Keratinocyte (primary cell): ENCODE data around the gene SYTL1. TPM values are rescaled to one million over a fixed set of nuclear protein-coding genes. Genes with fewer than 3 reads are reported as not detected.

Source experiments
- DNase-seq: peaks from one replicate; pipeline ENCODE4 v3.0.0-alpha.2; 2011; ENCODE audit warnings: low read depth, missing footprints, low spot score
- FAIRE-seq: peaks from 2 replicates; lab custom pipeline; 2011; peaks lifted over from hg19 to GRCh38; lab: Jason Lieb, UNC
- H2AFZ ChIP-seq: 2 replicates; pipeline ENCODE4 v1.6.0; 2012; ENCODE audit warnings: low read length, control low read depth, inconsistent platforms; ENCODE audit not compliant: control insufficient read depth
- H3K27ac ChIP-seq: 2 replicates; pipeline ENCODE4 v1.5.1; 2011; ENCODE audit warnings: low read length; ENCODE audit not compliant: control insufficient read depth, insufficient read depth
- H3K27me3 ChIP-seq: 3 replicates; pipeline ENCODE4 v1.6.0; 2011; ENCODE audit warnings: low read length; ENCODE audit not compliant: control insufficient read depth, insufficient read depth; ENCODE audit errors: extremely low read depth
- H3K36me3 ChIP-seq, 2 experiments: 2 replicates in 1 of 2; 3 replicates in 1 of 2; pipeline ENCODE4 v1.5.1; 2011; ENCODE audit warnings: low read length in 2 of 2, mild to moderate bottlenecking in 1 of 2; ENCODE audit not compliant: control insufficient read depth in 2 of 2, insufficient read depth in 2 of 2; ENCODE audit errors: extremely low read depth in 1 of 2
- H3K4me1 ChIP-seq: 3 replicates; pipeline ENCODE4 v1.5.1; 2011; ENCODE audit warnings: low read length; ENCODE audit not compliant: control insufficient read depth, insufficient read depth; ENCODE audit errors: extremely low read depth
- H3K4me2 ChIP-seq: 3 replicates; pipeline ENCODE4 v1.6.0; 2011; ENCODE audit warnings: low read depth, low read length; ENCODE audit not compliant: control insufficient read depth, insufficient read depth; ENCODE audit errors: extremely low read depth
- H3K4me3 ChIP-seq, 3 experiments: fragments of 200-600 bp in 1 of 3; sonication (generic) in 1 of 3; 2 replicates in 2 of 3; 3 replicates in 1 of 3; pipeline ENCODE4 v1.5.1; 2011 to 2016; ENCODE audit warnings: low read length in 3 of 3, mild to moderate bottlenecking in 3 of 3, control low read depth in 2 of 3, inconsistent platforms in 1 of 3, low read depth in 1 of 3, mixed read lengths in 1 of 3, mixed run types in 1 of 3, moderate library complexity in 1 of 3; ENCODE audit not compliant: control insufficient read depth in 2 of 3, insufficient read depth in 2 of 3; ENCODE audit errors: extremely low read depth in 1 of 3
- H3K79me2 ChIP-seq: 2 replicates; pipeline ENCODE4 v1.6.0; 2012; ENCODE audit warnings: low read length; ENCODE audit not compliant: control insufficient read depth, insufficient read depth
- H3K9ac ChIP-seq: 3 replicates; pipeline ENCODE4 v1.6.0; 2011; ENCODE audit warnings: low read length; ENCODE audit not compliant: control insufficient read depth, insufficient read depth; ENCODE audit errors: extremely low read depth
- H3K9me1 ChIP-seq: 3 replicates; pipeline ENCODE4 v1.6.0; 2011; ENCODE audit warnings: low read length; ENCODE audit not compliant: control insufficient read depth, insufficient read depth; ENCODE audit errors: extremely low read depth
- H3K9me3 ChIP-seq: 2 replicates; pipeline ENCODE4 v1.5.1; 2012; ENCODE audit warnings: low read depth, low read length; ENCODE audit not compliant: control insufficient read depth
- H4K20me1 ChIP-seq: 3 replicates; pipeline ENCODE4 v1.6.0; 2011; ENCODE audit warnings: low read length; ENCODE audit not compliant: control insufficient read depth, insufficient read depth; ENCODE audit errors: extremely low read depth
- CTCF ChIP-seq, 3 experiments: IDR thresholded peaks in 1 of 3; conservative IDR thresholded peaks in 1 of 3; optimal IDR thresholded peaks in 1 of 3; 2 replicates in 2 of 3; 3 replicates in 1 of 3; pipeline versions ENCODE3 to v1.5.1; 2011; ENCODE audit warnings: low read length in 3 of 3, mild to moderate bottlenecking in 3 of 3, moderate library complexity in 2 of 3, control low read depth in 1 of 3, inconsistent platforms in 1 of 3; ENCODE audit not compliant: insufficient read depth in 2 of 3; ENCODE audit errors: extremely low read depth in 1 of 3
- EZH2 ChIP-seq: IDR thresholded peaks from one replicate; pipeline ENCODE4 v1.6.1; 2012; ENCODE audit warnings: inconsistent platforms, mild to moderate bottlenecking, low read length, moderate library complexity
- dilution Hi-C: fragments of 300-500 bp; cut with MboI; formaldehyde crosslinking; loops from one replicate; pipeline ENCODE4 v1.7.0; 2020; ENCODE audit warnings: low sequenced_read_pairs; ENCODE audit not compliant: extremely low pct_ligation_motif_present
- polyA plus RNA-seq, 5 experiments: library from polyadenylated mRNA; depleted of rRNA in 3 of 5; stranded (reverse) in 3 of 5; stranded (forward) in 1 of 5; unstranded in 1 of 5; fragments of >200 nt; gene quantifications; 1 replicate in 1 of 5; 2 replicates in 3 of 5; 3 replicates in 1 of 5; pipeline versions ENCODE4 v1.2.1 to v1.2.3, GENCODE V29; 2011 to 2012; ENCODE audit warnings: missing spikeins in 2 of 5, low read depth in 1 of 5, low replicate concordance in 1 of 5

SYTL1 gene
- polyA plus RNA-seq, 1 donor (not counting 4 experiments of a cell fraction or from before 2014, with no cell fraction given), result 15.6 TPM

GRCh38 chr1:27356277-27356618 lies 14.4 kb downstream of the SYTL1 start:
- dilution Hi-C loops, result no loop called here
- peaks cover 12 to 34% of the 10 kb centered on the region in 2 experiments for H3K36me3 ChIP-seq

GRCh38 chr1:27356619-27357280 lies 14.9 kb downstream of the SYTL1 start:
- Histone ChIP-seq H2AFZ (no peak overlapping the region), H3K9me1 (no peaks in the 10 kb centered on the region), H3K4me2 (no peak overlapping the region), H3K79me2 (no peaks in the 10 kb centered on the region), H4K20me1 (peaks cover 3% of the 10 kb centered on the region), H3K4me3 (no peak overlapping the region), H3K27me3 (no peaks in the 10 kb centered on the region), H3K9ac (peak overlapping the region; percentile 15), H3K4me1 (peaks cover 6% of the 10 kb centered on the region), H3K27ac (no peak overlapping the region), H3K9me3 (no peaks in the 10 kb centered on the region), H3K36me3 (peaks cover 17 to 35% of the 10 kb centered on the region in 2 experiments)
- TF ChIP-seq CTCF (optimal IDR thresholded peaks at IDR 0.05 in 1 of 3, IDR thresholded peaks at IDR 0.05 in 1 of 3, conservative IDR thresholded peaks at IDR 0.05 in 1 of 3; ENCODE audit: extremely low read depth in 1 of 3, insufficient read depth in 2 of 3, low read length in 3 of 3), result peak in 1 of 3 experiments; percentile 42
- TF ChIP-seq EZH2, result no peak
- dilution Hi-C loops, result no loop called here
- no peak for DNase-seq
- no peak for FAIRE-seq

More at GRCh38 chr1:27356277-27356618, 14.4 kb downstream of the SYTL1 start:
- FAIRE-seq, result no peak
- Histone ChIP-seq H3K9me1 (no peaks in the 10 kb centered on the region), H4K20me1 (peaks cover 3% of the 10 kb centered on the region), H3K27me3 (no peaks in the 10 kb centered on the region), H3K9me3 (no peaks in the 10 kb centered on the region), H3K4me3 (no peak overlapping the region), H3K4me1 (peaks cover 6% of the 10 kb centered on the region), H3K9ac (no peak overlapping the region), H3K27ac (no peak overlapping the region), H3K79me2 (no peaks in the 10 kb centered on the region), H3K4me2 (no peak overlapping the region), H2AFZ (no peak overlapping the region)
- TF ChIP-seq EZH2 (no peak), CTCF (optimal IDR thresholded peaks at IDR 0.05 in 1 of 3, IDR thresholded peaks at IDR 0.05 in 1 of 3, conservative IDR thresholded peaks at IDR 0.05 in 1 of 3; ENCODE audit: extremely low read depth in 1 of 3, insufficient read depth in 2 of 3, low read length in 3 of 3) (no peak)
- DNase-seq, result no peak
